Adrenal gland (tissue), 12 donors: ENCODE data around the gene OR4P4. TPM values are rescaled to one million over a fixed set of nuclear protein-coding genes. Genes with fewer than 3 reads are reported as not detected.

Experiments
- DNase-seq, 7 donors: peaks; one replicate each; pipeline ENCODE4 v3.0.0-alpha.2; 2019 to 2020
- H3K27ac ChIP-seq, 5 donors: fragments of 200-600 bp; sonication (generic) in 4 of 5; 1 replicate in 3 of 5; 2 replicates in 2 of 5; pipeline versions ENCODE4 v1.5.1 to v1.8.0; 2016 to 2020; ENCODE audit warnings: mild to moderate bottlenecking in 1 of 5
- H3K27me3 ChIP-seq: fragments of 200-600 bp; 2 replicates; pipeline ENCODE4 v1.8.0; 2021
- H3K36me3 ChIP-seq, 2 donors: fragments of 200-600 bp; replicated peaks in 1 of 2; 1 replicate in 1 of 2; 2 replicates in 1 of 2; pipeline versions ENCODE4 v1.5.1 to v1.8.0; 2018 to 2022
- H3K4me1 ChIP-seq, 2 donors: fragments of 200-600 bp; replicated peaks in 1 of 2; 1 replicate in 1 of 2; 2 replicates in 1 of 2; pipeline versions ENCODE4 v1.5.1 to v1.8.0; 2018 to 2021
- H3K4me3 ChIP-seq, 4 donors: fragments of 200-600 bp; sonication (generic) in 3 of 4; one replicate each; pipeline ENCODE4 v1.5.1; 2016 to 2018
- H3K9me3 ChIP-seq, 3 donors: fragments of 200-600 bp; sonication (generic) in 1 of 3; replicated peaks in 1 of 3; 1 replicate in 2 of 3; 2 replicates in 1 of 3; pipeline versions ENCODE4 v1.5.1 to v1.8.0; 2016 to 2021
- POLR2A ChIP-seq, 2 donors: fragments of 450-650 bp; IDR thresholded peaks; one replicate each; pipeline ENCODE4 v1.6.1; 2017; ENCODE audit warnings: antibody characterized with exemption in 2 of 2, mild to moderate bottlenecking in 2 of 2, moderate library complexity in 1 of 2
- WGBS, 4 donors: extraction: QIAGEN DNeasy Blood & Tissue Kit in 2 of 4; methylation state at CpG; one replicate each; pipeline versions ENCODE4 v1.1.5 to v1.1.7; 2013 to 2017; 5-methylcytosine and 5-hydroxymethylcytosine counted together
- intact Hi-C, 2 donors: fragments of 100-400 bp; cut with DNase I; formaldehyde crosslinking; loops; one replicate each; pipeline versions ENCODE4 v1.14.1 to v1.15.0; 2022 to 2023
- polyA plus RNA-seq, 3 donors: library from polyadenylated mRNA; stranded (reverse); fragments of 200-250 nt in 2 of 3; fragments of 350-450 nt in 1 of 3; fragmentation: Illumina TruSeq in 1 of 3; extraction: RNeasy Lipid Tissue Mini Kit (QIAGEN cat#74804) in 1 of 3; gene quantifications; one replicate each; pipeline ENCODE4 v1.2.3, GENCODE V29; 2013 to 2014
- total RNA-seq, 9 donors: library from RNA; depleted of rRNA in 4 of 9; stranded (reverse); fragments of >200 nt in 4 of 9; fragments of 120-200 nt in 1 of 9; fragmentation: NEBNext Ultra II Directional in 1 of 9; extraction: Animal tissue kit (Norgen Biotek cat#: 25700) in 1 of 9; gene quantifications; one replicate each; pipeline versions ENCODE4 v1.1.0 to v1.2.4, GENCODE V29; 2013 to 2023
- TF ChIP-seq, protein P1 (sequence below), 6 experiments: fragments of 450-650 bp in 4 of 6; fragments of 200-600 bp in 2 of 6; sonication (generic) in 1 of 6; IDR thresholded peaks; 1 replicate in 5 of 6; 2 replicates in 1 of 6; pipeline versions ENCODE4 v1.5.1 to v1.8.0; 2016 to 2021; ENCODE audit warnings: antibody characterized with exemption in 6 of 6, mild to moderate bottlenecking in 2 of 6, moderate library complexity in 1 of 6
- donor health status: healthy with polysubstance abuse.
- donor health status: Bipolar disorder and iron deficiency.
- donor health status: DM: yes; HTN: yes; CAD: no.
- donor health status: DM: no; HTN: no; CAD: no.
- donor health status: DM: no; HTN: no; CAD: no.
- donor health status: DM: yes; HTN: yes; CAD: no.

The OR4P4 gene
- total and polyA plus RNA-seq, 12 donors: not detected

- no peak for DNase-seq
- no peaks in the 10 kb centered on the region for H3K9me3 ChIP-seq
- no peaks in the 10 kb centered on the region for H3K36me3 ChIP-seq
- intact Hi-C loops: no loop called here
- no peaks in the 10 kb centered on the region for H3K4me1 ChIP-seq
- H3K27ac ChIP-seq: no peak within 1 kb of the TSS
- H3K27me3 ChIP-seq: no peaks in the 10 kb centered on the region
- no peak within 1 kb of the TSS for H3K4me3 ChIP-seq
- WGBS, 4 donors: 65 to 88% (median 69%) methylated on average over 1 of the region's 1 CpG
- TF ChIP-seq, protein P1, sequence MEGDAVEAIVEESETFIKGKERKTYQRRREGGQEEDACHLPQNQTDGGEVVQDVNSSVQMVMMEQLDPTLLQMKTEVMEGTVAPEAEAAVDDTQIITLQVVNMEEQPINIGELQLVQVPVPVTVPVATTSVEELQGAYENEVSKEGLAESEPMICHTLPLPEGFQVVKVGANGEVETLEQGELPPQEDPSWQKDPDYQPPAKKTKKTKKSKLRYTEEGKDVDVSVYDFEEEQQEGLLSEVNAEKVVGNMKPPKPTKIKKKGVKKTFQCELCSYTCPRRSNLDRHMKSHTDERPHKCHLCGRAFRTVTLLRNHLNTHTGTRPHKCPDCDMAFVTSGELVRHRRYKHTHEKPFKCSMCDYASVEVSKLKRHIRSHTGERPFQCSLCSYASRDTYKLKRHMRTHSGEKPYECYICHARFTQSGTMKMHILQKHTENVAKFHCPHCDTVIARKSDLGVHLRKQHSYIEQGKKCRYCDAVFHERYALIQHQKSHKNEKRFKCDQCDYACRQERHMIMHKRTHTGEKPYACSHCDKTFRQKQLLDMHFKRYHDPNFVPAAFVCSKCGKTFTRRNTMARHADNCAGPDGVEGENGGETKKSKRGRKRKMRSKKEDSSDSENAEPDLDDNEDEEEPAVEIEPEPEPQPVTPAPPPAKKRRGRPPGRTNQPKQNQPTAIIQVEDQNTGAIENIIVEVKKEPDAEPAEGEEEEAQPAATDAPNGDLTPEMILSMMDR (IDR thresholded peaks at IDR 0.05): no peak
- no peak for TF ChIP-seq POLR2A (IDR thresholded peaks at IDR 0.05)
These were observed 27.0 kb downstream of the OR4P4 start, which contains the start of gene OR4C6 for GRCh38 chr11:55661901-55662300. Gene OR4C6 (plus strand): TSS chr11:55662201. CDS start chr11:55665167, 2,966 bp downstream.

DNA sequence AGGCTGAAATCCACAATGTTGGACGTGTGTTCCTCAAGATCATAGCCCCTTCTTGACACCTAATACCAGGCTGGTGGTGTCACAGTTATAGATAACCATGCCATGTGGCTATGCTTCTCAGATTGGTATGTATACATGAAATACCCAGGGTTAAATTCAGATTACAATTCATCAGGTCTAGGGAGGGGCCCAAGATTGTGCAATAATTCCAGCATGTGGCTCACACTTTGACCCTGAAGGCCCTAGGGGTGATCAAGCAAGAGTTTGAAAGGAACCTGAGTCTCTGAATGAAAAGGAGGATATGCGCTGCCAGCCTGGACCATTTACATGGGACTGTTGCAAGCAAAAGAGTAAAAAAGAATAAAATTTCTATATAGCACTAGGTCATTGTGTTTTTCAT is 34.5 kb downstream of the OR4P4 start:
- no peaks in the 10 kb centered on the region for H3K36me3 ChIP-seq
- no peak overlapping the region for H3K27ac ChIP-seq
- DNase-seq: no peak
- H3K9me3 ChIP-seq: no peaks in the 10 kb centered on the region
- no peaks in the 10 kb centered on the region for H3K4me1 ChIP-seq
- H3K4me3 ChIP-seq: no peak overlapping the region
- intact Hi-C loops: no loop called here
- no peaks in the 10 kb centered on the region for H3K27me3 ChIP-seq
- TF ChIP-seq, protein P1 (IDR thresholded peaks at IDR 0.05): no peak
- TF ChIP-seq POLR2A (IDR thresholded peaks at IDR 0.05): no peak
- 34 to 47% (median 43%) methylated on average over 2 of the region's 2 CpGs for WGBS, 4 donors

- H3K4me3 ChIP-seq: no peak overlapping the region
- no peak for TF ChIP-seq POLR2A (IDR thresholded peaks at IDR 0.05)
- TF ChIP-seq, protein P1 (IDR thresholded peaks at IDR 0.05): no peak
- 47 to 57% (median 56%) methylated on average over 5 of the region's 5 CpGs for WGBS, 4 donors
- no peaks in the 10 kb centered on the region for H3K27me3 ChIP-seq
- H3K9me3 ChIP-seq: no peaks in the 10 kb centered on the region
- intact Hi-C loops: no loop called here
- no peaks in the 10 kb centered on the region for H3K36me3 ChIP-seq
- DNase-seq: no peak
- no peaks in the 10 kb centered on the region for H3K4me1 ChIP-seq
- H3K27ac ChIP-seq: no peak overlapping the region
These were observed 38.9 kb downstream of the OR4P4 start for GRCh38 chr11:55673860-55674259.

Other genes with a start within 250 kb of the OR4P4 start
- not detected for gene OR4C15, start 80.6 kb upstream of the OR4P4 start, total RNA-seq
- gene OR4C15, start 80.6 kb upstream of the OR4P4 start, polyA plus RNA-seq: not detected
- not detected for gene OR4C16, start 63.0 kb upstream of the OR4P4 start, total RNA-seq
- not detected for gene OR4C16, start 63.0 kb upstream of the OR4P4 start, polyA plus RNA-seq
- gene OR4C11, start 27.5 kb upstream of the OR4P4 start, total RNA-seq: not detected
- gene OR4C11, start 27.5 kb upstream of the OR4P4 start, polyA plus RNA-seq: not detected
- gene OR4S2, start 13.2 kb downstream of the OR4P4 start, total RNA-seq: not detected
- not detected for gene OR4S2, start 13.2 kb downstream of the OR4P4 start, polyA plus RNA-seq
- not detected for gene OR4C6, start 27.1 kb downstream of the OR4P4 start, total RNA-seq
- not detected for gene OR4C6, start 27.1 kb downstream of the OR4P4 start, polyA plus RNA-seq
- gene OR5D13, start 138.3 kb downstream of the OR4P4 start, total RNA-seq: not detected
- not detected for gene OR5D13, start 138.3 kb downstream of the OR4P4 start, polyA plus RNA-seq
- gene OR5D14, start 160.4 kb downstream of the OR4P4 start, total RNA-seq: not detected
- gene OR5D14, start 160.4 kb downstream of the OR4P4 start, polyA plus RNA-seq: not detected
- not detected for gene OR5L1, start 176.3 kb downstream of the OR4P4 start, total RNA-seq
- not detected for gene OR5L1, start 176.3 kb downstream of the OR4P4 start, polyA plus RNA-seq
- not detected for gene OR5D18, start 184.5 kb downstream of the OR4P4 start, total RNA-seq
- not detected for gene OR5D18, start 184.5 kb downstream of the OR4P4 start, polyA plus RNA-seq
- gene OR5L2, start 192.1 kb downstream of the OR4P4 start, total RNA-seq: not detected
- gene OR5L2, start 192.1 kb downstream of the OR4P4 start, polyA plus RNA-seq: not detected
- gene OR5D16, start 203.6 kb downstream of the OR4P4 start, total RNA-seq: not detected
- not detected for gene OR5D16, start 203.6 kb downstream of the OR4P4 start, polyA plus RNA-seq
- not detected for gene TRIM51, start 248.2 kb downstream of the OR4P4 start, total RNA-seq
- not detected for gene TRIM51, start 248.2 kb downstream of the OR4P4 start, polyA plus RNA-seq